WTC11 (cell line): ENCODE data around the gene ZCCHC24.

Experiments used
- CTCF ChIP-seq: fragments of 200-600 bp; IDR thresholded peaks from 2 replicates; pipeline ENCODE4 v1.8.0; 2022; ENCODE audit warnings: antibody characterized with exemption
- FOXJ3 ChIP-seq: sonication (generic); formaldehyde crosslinking; IDR thresholded peaks from 2 replicates; pipeline ENCODE4 v1.9.0; 2021; ENCODE audit warnings: missing genetic modification reagents, mild to moderate bottlenecking, borderline replicate concordance
- FOXK1 ChIP-seq: sonication (generic); formaldehyde crosslinking; IDR thresholded peaks from 2 replicates; pipeline ENCODE4 v1.8.0; 2022; ENCODE audit warnings: mild to moderate bottlenecking, moderate library complexity, missing genetic modification reagents
- IRF2 ChIP-seq: sonication (generic); formaldehyde crosslinking; IDR thresholded peaks from 2 replicates; pipeline ENCODE4 v1.8.0; 2022; ENCODE audit warnings: low read depth, missing genetic modification reagents, borderline replicate concordance
- NR2C2 ChIP-seq: sonication (generic); formaldehyde crosslinking; IDR thresholded peaks from 2 replicates; pipeline ENCODE4 v1.8.0; 2022; ENCODE audit warnings: mild to moderate bottlenecking, missing genetic modification reagents
- PREB ChIP-seq: sonication (generic); formaldehyde crosslinking; IDR thresholded peaks from 2 replicates; pipeline ENCODE4 v1.8.1; 2022; ENCODE audit warnings: mild to moderate bottlenecking, missing genetic modification reagents, moderate library complexity, borderline replicate concordance
- RORB ChIP-seq: fragments of 250-450 bp; sonication (Bioruptor Pico); IDR thresholded peaks from 2 replicates; pipeline ENCODE4 v1.9.0; 2021; ENCODE audit warnings: mild to moderate bottlenecking
- ZNF396 ChIP-seq: fragments of 250-450 bp; sonication (Bioruptor Pico); IDR thresholded peaks from 2 replicates; pipeline ENCODE4 v1.8.0; 2021; ENCODE audit warnings: mild to moderate bottlenecking, moderate library complexity, borderline replicate concordance
- TF ChIP-seq, protein P1 (sequence below): sonication (generic); formaldehyde crosslinking; IDR thresholded peaks from 2 replicates; pipeline ENCODE4 v1.8.0; 2022; ENCODE audit warnings: mild to moderate bottlenecking, missing genetic modification reagents
- TF ChIP-seq, protein P2 (sequence below): sonication (generic); formaldehyde crosslinking; IDR thresholded peaks from 2 replicates; pipeline ENCODE4 v1.8.1; 2023; ENCODE audit warnings: mild to moderate bottlenecking, missing genetic modification reagents, moderate library complexity
- TF ChIP-seq, protein P3 (sequence below): sonication (generic); formaldehyde crosslinking; IDR thresholded peaks from 2 replicates; pipeline ENCODE4 v1.8.0; 2022; ENCODE audit warnings: mild to moderate bottlenecking, missing genetic modification reagents
- TF ChIP-seq, protein P4 (sequence below): sonication (generic); formaldehyde crosslinking; IDR thresholded peaks from 2 replicates; pipeline ENCODE4 v1.8.1; 2023; ENCODE audit warnings: mild to moderate bottlenecking, missing genetic modification reagents, moderate library complexity

GRCh38 chr10:79378647-79379511, 66.5 kb downstream of the ZCCHC24 start:
- TF ChIP-seq, protein P1, sequence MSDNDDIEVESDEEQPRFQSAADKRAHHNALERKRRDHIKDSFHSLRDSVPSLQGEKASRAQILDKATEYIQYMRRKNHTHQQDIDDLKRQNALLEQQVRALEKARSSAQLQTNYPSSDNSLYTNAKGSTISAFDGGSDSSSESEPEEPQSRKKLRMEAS (CRISPR knock-in tag) = no peak
- TF ChIP-seq CTCF (no peak), FOXK1 (CRISPR knock-in tag) (no peak), PREB (CRISPR knock-in tag) (no peak), ZNF396 (CRISPR knock-in tag) (no peak), IRF2 (no peak), RORB (CRISPR knock-in tag) (no peak), FOXJ3 (CRISPR knock-in tag) (no peak), NR2C2 (CRISPR knock-in tag) (no peak)
- TF ChIP-seq, protein P2, sequence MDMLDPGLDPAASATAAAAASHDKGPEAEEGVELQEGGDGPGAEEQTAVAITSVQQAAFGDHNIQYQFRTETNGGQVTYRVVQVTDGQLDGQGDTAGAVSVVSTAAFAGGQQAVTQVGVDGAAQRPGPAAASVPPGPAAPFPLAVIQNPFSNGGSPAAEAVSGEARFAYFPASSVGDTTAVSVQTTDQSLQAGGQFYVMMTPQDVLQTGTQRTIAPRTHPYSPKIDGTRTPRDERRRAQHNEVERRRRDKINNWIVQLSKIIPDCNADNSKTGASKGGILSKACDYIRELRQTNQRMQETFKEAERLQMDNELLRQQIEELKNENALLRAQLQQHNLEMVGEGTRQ (CRISPR knock-in tag) = no peak
- TF ChIP-seq, protein P3, sequence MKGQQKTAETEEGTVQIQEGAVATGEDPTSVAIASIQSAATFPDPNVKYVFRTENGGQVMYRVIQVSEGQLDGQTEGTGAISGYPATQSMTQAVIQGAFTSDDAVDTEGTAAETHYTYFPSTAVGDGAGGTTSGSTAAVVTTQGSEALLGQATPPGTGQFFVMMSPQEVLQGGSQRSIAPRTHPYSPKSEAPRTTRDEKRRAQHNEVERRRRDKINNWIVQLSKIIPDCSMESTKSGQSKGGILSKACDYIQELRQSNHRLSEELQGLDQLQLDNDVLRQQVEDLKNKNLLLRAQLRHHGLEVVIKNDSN = no peak
- TF ChIP-seq, protein P4, sequence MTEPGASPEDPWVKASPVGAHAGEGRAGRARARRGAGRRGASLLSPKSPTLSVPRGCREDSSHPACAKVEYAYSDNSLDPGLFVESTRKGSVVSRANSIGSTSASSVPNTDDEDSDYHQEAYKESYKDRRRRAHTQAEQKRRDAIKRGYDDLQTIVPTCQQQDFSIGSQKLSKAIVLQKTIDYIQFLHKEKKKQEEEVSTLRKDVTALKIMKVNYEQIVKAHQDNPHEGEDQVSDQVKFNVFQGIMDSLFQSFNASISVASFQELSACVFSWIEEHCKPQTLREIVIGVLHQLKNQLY (CRISPR knock-in tag) = no peak
